Ishikawa (cell line): Measurements from ENCODE around the gene ADGRG7.

Experiments
- CEBPB ChIP-seq: IDR thresholded peaks from 2 replicates; pipeline ENCODE4 v1.6.1; 2012
- CREB1 ChIP-seq: IDR thresholded peaks from 2 replicates; pipeline ENCODE4 v1.6.1; 2012; ENCODE audit warnings: low read depth
- EP300 ChIP-seq: IDR thresholded peaks from 2 replicates; pipeline ENCODE4 v1.6.1; 2012; ENCODE audit warnings: borderline replicate concordance
- FOXM1 ChIP-seq: IDR thresholded peaks from 2 replicates; pipeline ENCODE4 v1.6.1; 2012; ENCODE audit warnings: low read depth, borderline replicate concordance
- NFIC ChIP-seq: IDR thresholded peaks from 2 replicates; pipeline ENCODE4 v1.6.1; 2012
- RAD21 ChIP-seq: IDR thresholded peaks from 2 replicates; pipeline ENCODE4 v1.6.1; 2012; ENCODE audit warnings: low read depth
- TAF1 ChIP-seq: IDR thresholded peaks from 2 replicates; pipeline ENCODE4 v1.6.1; 2012; ENCODE audit warnings: low read depth, mild to moderate bottlenecking
- TCF12 ChIP-seq: IDR thresholded peaks from 2 replicates; pipeline ENCODE4 v1.6.1; 2012; ENCODE audit warnings: low read depth
- TEAD4 ChIP-seq: IDR thresholded peaks from 2 replicates; pipeline ENCODE4 v1.6.1; 2012
- YY1 ChIP-seq: IDR thresholded peaks from 2 replicates; pipeline ENCODE4 v1.6.1; 2012; ENCODE audit warnings: low read depth
- ZBTB7A ChIP-seq: IDR thresholded peaks from 2 replicates; pipeline ENCODE4 v1.6.1; 2012; ENCODE audit warnings: low read depth
- TF ChIP-seq, protein P1 (sequence below): IDR thresholded peaks from 2 replicates; pipeline ENCODE4 v1.6.1; 2012; ENCODE audit warnings: low read depth, mild to moderate bottlenecking
- TF ChIP-seq, protein P2 (sequence below): IDR thresholded peaks from 2 replicates; pipeline ENCODE4 v1.6.1; 2012

DNA sequence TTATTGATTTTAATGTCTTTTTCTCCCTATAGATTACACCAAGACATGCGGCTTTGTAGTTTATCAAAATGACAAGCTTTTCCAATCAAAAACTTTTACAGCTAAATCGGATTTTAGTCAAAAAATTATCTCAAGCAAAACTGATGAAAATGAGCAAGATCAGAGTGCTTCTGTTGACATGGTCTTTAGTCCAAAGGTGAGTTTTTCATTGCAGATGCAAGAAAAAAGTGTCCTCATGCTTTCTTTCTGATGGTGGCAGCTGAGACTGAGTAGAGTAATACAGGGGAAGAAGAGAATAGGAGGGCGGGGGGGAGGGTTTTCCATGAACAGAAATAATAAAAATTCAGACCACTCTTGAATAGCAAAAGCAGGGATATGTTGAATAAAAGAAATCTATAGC is 36.5 kb downstream of the ADGRG7 start:
- TF ChIP-seq RAD21 (no peak), TCF12 (no peak), YY1 (no peak), CREB1 (no peak), EP300 (no peak), CEBPB (no peak), TAF1 (no peak), ZBTB7A (no peak), NFIC (no peak), FOXM1 (no peak), TEAD4 (no peak)
- TF ChIP-seq, protein P1, sequence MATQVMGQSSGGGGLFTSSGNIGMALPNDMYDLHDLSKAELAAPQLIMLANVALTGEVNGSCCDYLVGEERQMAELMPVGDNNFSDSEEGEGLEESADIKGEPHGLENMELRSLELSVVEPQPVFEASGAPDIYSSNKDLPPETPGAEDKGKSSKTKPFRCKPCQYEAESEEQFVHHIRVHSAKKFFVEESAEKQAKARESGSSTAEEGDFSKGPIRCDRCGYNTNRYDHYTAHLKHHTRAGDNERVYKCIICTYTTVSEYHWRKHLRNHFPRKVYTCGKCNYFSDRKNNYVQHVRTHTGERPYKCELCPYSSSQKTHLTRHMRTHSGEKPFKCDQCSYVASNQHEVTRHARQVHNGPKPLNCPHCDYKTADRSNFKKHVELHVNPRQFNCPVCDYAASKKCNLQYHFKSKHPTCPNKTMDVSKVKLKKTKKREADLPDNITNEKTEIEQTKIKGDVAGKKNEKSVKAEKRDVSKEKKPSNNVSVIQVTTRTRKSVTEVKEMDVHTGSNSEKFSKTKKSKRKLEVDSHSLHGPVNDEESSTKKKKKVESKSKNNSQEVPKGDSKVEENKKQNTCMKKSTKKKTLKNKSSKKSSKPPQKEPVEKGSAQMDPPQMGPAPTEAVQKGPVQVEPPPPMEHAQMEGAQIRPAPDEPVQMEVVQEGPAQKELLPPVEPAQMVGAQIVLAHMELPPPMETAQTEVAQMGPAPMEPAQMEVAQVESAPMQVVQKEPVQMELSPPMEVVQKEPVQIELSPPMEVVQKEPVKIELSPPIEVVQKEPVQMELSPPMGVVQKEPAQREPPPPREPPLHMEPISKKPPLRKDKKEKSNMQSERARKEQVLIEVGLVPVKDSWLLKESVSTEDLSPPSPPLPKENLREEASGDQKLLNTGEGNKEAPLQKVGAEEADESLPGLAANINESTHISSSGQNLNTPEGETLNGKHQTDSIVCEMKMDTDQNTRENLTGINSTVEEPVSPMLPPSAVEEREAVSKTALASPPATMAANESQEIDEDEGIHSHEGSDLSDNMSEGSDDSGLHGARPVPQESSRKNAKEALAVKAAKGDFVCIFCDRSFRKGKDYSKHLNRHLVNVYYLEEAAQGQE, result no peak
- TF ChIP-seq, protein P2, sequence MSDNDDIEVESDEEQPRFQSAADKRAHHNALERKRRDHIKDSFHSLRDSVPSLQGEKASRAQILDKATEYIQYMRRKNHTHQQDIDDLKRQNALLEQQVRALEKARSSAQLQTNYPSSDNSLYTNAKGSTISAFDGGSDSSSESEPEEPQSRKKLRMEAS, result no peak
